Fibroblast of skin of back (primary cell): ENCODE measurements around the gene ZNF786.
"Not testable (repeated sequence)": the region's sequence is repeated elsewhere in the genome, so short reads cannot be mapped to it uniquely, and the experiment has no call there.

Experiments used
- DNase-seq: peaks from one replicate; pipeline ENCODE4 v3.0.0-alpha.2; 2013

ZNF786 gene

GRCh38 chr7:149077594-149077993, 12.9 kb downstream of the ZNF786 start:
- no peak for DNase-seq

GRCh38 chr7:149075286-149075685, 15.2 kb downstream of the ZNF786 start:
- no peak for DNase-seq

DNA sequence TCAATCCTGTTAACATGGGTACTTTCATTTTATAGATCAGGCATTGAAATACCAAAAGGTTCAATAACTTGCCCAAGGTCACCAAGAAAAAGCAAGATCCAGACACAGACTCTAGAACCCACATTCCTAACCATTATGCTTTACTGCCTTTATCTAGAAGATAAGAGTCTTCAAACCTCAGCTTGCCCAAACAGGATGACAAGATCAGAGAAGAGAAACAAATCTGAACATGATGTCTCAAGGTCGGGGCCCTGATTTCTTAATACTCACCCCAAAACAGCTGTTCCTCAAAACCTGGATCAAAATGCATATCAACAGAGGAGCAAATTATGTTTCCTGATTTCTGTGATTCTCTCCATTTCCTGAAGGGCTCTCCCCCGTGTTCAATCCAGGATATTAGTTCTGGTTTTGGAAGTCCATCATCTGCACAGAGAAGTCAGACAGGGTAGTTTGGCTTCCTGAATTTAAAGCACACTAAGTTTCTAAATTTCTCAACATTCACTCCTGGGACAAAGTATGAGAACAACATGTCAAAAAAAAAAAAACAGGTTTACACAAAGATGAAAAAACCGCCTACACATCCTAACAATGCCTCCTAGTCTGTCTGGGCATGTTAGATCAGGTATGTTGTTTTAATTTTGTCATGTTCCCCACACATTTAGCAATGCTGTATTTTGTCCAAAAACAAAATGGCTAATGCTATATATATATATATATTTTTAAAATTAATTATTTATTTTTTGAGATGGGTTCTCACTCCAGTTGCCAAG, 16.2 kb downstream of the ZNF786 start:
- DNase-seq: no peak

DNA sequence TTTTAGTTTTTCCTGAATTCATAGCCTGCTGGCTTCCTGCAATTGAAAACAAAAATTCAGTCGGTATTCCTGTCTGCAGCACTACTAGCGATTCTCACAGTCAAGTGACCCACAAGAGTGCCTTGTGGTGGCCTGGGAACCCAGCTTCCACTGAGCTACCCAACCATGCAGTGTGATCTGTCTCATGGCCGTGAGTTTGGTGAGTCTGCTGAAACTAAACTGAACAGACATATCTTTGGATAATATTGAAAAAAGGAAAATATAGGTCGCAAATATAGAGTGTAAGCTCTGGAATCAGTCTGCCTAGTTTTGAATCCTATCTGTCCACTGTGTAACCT, 18.1 kb downstream of the ZNF786 start:
- no peak for DNase-seq

DNA sequence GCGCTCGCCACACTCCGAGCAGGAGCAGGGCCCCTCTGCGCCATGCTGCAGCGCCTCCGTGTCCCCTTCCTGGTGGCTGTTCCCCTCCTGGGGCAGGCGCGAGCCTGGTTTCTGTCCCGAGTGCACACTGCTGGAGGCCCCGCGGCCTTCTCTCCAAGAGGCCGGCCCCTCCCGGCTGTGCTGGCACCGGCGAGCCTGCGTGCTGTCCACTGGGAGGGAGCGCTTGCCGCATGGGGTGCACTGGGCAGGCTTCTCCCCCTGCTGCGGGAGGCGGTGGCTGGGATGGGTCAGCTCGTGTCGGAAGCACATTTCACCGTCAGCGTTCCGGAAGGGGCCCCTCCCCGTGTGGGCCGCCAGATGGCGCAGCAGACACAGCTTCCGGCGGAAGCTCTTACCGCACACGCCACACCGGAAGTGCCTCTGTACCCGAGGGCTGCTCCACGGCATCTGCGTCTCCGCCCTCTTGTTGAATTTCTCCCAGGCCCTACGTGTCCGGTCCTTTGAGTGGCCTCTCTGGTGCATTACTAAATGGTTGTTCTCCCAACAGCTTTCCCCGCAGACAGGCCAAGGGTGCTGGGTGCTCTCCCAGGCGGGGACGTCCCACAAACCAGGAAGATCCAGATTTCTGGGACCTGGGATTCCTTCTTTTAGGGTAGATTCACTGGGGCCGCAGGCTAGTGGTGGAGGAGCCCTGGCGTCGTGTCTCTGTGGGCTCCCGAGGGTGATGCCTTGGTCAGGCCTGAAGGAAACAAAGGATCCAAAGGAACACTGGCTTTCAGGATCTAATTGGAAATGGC, 18.7 kb downstream of the ZNF786 start:
- DNase-seq: peak; percentile 15

DNA sequence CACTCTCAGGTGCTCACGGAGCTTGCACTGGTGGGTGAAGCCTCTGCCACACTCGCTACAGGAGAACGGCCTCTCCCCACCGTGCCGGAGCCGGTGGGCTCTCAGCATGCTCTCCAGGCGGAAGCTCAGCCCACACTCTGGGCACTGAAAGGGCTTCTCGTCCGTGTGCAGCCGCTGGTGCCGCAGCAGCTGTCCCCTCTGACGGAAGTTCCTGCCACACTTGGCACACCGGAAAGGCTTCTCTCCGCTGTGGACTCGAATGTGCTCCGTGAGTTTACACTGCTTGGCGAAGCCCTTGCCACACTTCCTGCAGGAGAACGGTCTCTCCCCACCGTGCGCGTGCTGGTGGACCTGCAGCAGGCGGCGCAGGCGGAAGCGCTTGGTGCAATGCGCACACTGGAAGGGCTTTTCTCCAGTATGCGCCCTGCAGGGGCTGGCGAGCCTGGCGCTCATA, 19.3 kb downstream of the ZNF786 start:
- no peak for DNase-seq

GRCh38 chr7:149070372-149071125, 20.0 kb downstream of the ZNF786 start:
- no peak for DNase-seq

GRCh38 chr7:149067869-149068268, 22.6 kb downstream of the ZNF786 start:
- no peak for DNase-seq

- DNase-seq: no peak
Measured at GRCh38 chr7:149063476-149063875, 27.0 kb downstream of the ZNF786 start.

DNA sequence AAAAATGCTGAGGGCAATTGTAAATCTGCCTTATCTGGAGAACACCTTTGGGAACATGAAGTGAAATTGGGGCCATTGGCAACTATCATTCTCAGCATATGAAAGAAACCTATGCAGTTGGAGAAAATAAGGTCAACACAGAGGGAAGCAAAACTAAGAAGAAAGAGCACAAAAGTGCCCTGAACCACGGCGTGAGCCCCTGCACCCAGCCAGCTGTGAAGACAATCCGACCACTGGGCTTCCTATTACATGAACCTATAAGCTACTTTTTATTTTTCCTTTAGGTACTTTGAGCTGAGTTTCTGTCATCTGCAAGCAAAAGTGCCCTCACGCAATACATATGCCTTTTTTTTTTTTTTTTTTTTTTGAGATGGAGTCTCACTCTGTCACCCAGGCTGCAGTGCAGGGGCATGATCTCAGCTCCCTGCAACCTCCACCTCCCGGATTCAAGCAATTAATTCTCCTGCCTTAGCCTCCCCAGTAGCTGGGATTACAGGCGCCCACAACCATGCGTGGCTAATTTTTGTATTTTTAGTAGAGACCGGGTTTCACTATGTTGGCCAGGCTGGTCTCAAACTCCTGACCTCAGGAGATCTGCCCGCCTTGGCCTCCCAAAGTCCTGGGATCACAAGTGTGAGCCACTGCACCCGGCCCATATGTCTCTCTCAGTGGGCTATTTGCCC, 28.2 kb downstream of the ZNF786 start:
- DNase-seq: not testable (repeated sequence)

- no peak for DNase-seq
Measured at GRCh38 chr7:149060156-149060555, 30.4 kb downstream of the ZNF786 start.

GRCh38 chr7:149053885-149054284, 36.6 kb downstream of the ZNF786 start:
- DNase-seq: no peak

DNA sequence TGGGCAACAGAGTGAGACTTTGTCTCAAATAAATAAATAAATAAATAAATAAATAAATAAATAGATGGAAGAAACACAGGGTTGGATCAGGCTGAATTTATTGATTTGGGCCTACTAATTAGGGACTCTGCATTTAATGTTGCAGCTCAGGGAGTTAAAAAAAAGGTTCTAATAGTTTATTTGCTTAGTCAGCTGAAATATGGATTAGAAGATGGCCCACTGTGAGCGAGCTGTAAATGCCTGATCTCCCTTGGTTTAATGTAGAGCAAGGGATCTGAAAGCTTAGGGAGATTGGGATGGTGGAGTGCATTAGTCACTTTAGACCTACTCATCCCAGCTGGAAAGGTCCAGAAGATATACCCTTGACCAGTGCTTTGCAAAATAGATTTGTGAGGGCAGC, 37.1 kb downstream of the ZNF786 start:
- DNase-seq: no peak

DNA sequence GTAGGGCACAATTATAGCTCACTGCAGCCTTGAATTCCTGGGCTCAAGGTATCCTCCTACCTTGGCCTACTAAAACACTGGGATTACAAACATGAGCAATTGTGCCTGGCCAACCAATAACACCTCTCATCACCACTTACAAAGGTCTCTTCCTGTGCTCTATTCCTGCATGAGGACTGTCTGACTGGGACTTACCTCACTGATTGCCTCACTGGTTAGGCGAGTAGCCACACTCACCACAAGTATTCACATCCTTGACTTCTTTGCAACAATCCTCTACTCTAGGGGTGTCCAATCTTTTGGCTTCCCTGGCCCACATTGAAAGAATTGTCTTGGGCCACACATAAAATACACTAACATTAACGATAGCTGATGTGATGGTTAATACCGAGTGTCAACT, 39.6 kb downstream of the ZNF786 start:
- no peak for DNase-seq

GRCh38 chr7:149048805-149049204, 41.7 kb downstream of the ZNF786 start:
- no peak for DNase-seq

DNA sequence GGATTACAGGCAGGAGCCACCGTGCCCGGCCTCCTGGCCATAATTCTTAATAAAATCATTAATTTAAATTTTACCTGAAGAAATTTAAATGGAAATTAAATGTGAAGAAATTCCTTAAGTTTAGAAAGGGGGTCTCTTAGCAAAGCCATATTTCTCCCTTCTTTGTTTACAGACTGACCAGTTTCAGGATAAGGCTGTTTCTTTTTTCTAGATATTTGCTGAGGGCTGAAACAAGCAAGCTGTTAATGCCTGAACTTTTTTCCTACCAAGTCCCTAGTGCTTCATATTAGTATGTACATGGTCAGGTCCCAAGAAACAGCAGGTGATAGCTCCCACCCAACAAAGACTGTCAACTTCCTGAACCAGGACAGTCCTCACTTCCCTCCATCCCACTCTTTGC, 44.1 kb downstream of the ZNF786 start:
- DNase-seq: no peak

DNA sequence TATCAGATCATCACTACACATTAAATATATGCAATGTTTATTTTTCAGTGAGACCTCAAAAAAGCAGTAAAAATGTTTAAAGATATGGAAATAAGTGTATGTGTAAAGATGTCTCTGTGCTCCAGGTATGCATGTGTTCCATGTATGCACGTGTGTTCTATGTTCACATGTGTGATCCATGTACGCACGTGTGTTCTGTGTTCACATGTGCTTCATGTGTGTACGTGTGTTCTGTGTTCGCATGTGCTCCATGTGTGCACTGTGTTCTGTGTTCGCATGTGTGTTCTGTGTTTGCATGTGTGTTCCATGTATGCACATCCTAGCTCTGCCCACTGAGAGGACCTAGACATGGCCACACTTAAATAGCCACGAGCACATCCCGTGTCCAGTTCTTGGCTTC, 46.6 kb downstream of the ZNF786 start:
- no peak for DNase-seq

- DNase-seq: no peak
Measured at GRCh38 chr7:149041350-149041749, 49.2 kb downstream of the ZNF786 start.

- not testable (repeated sequence) for DNase-seq
Measured at GRCh38 chr7:149038641-149039040, 51.9 kb downstream of the ZNF786 start.

- no peak for DNase-seq
Measured at GRCh38 chr7:149036676-149037075, 53.8 kb downstream of the ZNF786 start.

DNA sequence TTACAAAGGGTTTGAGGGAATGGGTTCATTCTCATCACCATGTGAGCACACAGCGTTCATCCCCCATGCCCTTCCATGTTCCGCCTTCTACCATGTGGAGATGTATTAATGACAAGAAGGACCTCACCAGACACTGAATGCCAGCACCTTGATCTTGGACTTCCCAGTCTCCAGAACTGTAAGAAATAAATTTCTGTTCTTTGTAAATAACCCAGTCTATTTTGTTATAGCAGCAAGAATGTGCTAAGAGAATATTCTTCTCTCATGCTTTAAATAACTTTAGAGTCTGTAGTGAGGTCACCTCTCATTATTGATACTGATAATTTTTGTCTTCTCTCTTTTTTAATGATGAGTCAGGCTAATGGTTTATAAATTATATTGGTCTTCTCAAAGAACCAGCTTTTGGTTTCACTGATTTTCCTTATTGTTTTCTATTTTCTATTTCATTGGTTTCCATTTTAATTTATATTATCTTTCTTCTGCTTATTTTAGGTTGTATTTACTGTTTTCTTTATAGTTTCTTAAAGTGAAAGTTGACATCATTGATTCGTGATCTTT, 59.1 kb downstream of the ZNF786 start:
- no peak for DNase-seq

DNA sequence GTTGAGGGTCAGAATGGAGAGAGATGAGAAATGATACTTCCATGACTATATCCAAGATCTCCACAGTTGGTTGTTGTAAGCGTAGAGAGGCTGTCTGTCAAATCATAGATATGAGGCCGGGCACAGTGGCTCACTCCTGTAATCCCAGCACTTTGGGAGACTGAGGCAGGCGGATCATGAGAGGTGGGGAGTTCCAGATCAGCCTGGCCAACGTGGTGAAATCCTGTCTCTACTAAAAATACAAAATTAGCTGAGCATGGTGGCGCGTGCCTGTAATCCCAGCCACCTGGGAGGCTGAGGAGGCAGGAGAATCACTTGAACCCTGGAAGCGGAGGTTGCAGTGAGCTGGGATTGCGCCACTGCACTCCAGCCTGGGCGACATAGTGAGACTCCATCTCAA, 60.1 kb downstream of the ZNF786 start:
- not testable (repeated sequence) for DNase-seq
